Measurements from ENCODE around the gene CTDSP2. TPM values are rescaled to one million over a fixed set of nuclear protein-coding genes. Genes with fewer than 3 reads are reported as not detected.
"Not testable (repeated sequence)": the region's sequence is repeated elsewhere in the genome, so short reads cannot be mapped to it uniquely, and the experiment has no call there.

CTDSP2 gene
- total RNA-seq, 2 experiments from 2014 or later: 44.2 to 118 TPM

- Histone ChIP-seq H3K4me1 (ENCODE audit: insufficient read depth, low read length, poor library complexity, severe bottlenecking) (peaks cover 41% of the 10 kb centered on the region), H3K36me3 (ENCODE audit: insufficient read depth, low read length) (no peaks in the 10 kb centered on the region), H3K79me2 (ENCODE audit: insufficient read depth, low read depth, low read length) (no peaks in the 10 kb centered on the region), H2AFZ (ENCODE audit: low read length) (peak overlapping the region; percentile 38; the same call in 1 of the 2 replicates), H3K9me2 (ENCODE audit: insufficient read depth, low read length) (no peaks in the 10 kb centered on the region), H3K4me3 (ENCODE audit: low read depth, low read length, poor library complexity, severe bottlenecking) (no peak overlapping the region), H3K4me2 (ENCODE audit: low read length) (no peak overlapping the region), H4K20me1 (ENCODE audit: insufficient read depth, low read length) (no peaks in the 10 kb centered on the region), H3K9me3 (ENCODE audit: low read length) (no peaks in the 10 kb centered on the region; the same call in 1 of the 2 replicates), H3K27ac (ENCODE audit: low read depth, low read length, poor library complexity, severe bottlenecking) (no peak overlapping the region)
- TF ChIP-seq EZH2phosphoT487 (IDR thresholded peaks at IDR 0.05; ENCODE audit: borderline replicate concordance, low read depth, low read length) (no peak), CTCF (conservative IDR thresholded peaks at IDR 0.05; ENCODE audit: low read length) (no peak)
- BruUV-seq (replicated peaks): no TSS peak
- intact Hi-C loops (cut with micrococcal nuclease; ENCODE audit: unreplicated experiment): no loop called here
- DNase-seq (ENCODE audit: low spot score): no peak
- POLR2A ChIA-PET: interaction anchor here (0.7 to 1.1 kb wide), 4 partner anchors 10 to 22 kb away, joined by 3 read pairs; no protein-coding TSS in a partner anchor
- CTCF ChIA-PET (ENCODE audit: unreplicated experiment): no interaction called here
Measured at GRCh38 chr12:57887631-57888408, 41.3 kb upstream of the CTDSP2 start.

GRCh38 chr12:57886964-57887363 lies 40.4 kb upstream of the CTDSP2 start:
- POLR2A ChIA-PET: interaction anchor here (0.9 to 1.5 kb wide), 3 partner anchors 8 to 12 kb away, joined by 3 to 8 read pairs (median 4); no protein-coding TSS in a partner anchor
- H3K4me2 ChIP-seq (ENCODE audit: low read length); CTCF ChIA-PET (ENCODE audit: unreplicated experiment): not testable (repeated sequence)

GRCh38 chr12:57886542-57886941 lies 40.0 kb upstream of the CTDSP2 start:
- POLR2A ChIA-PET: interaction anchor here (0.9 to 1.5 kb wide), 3 partner anchors 8 to 12 kb away, joined by 3 to 8 read pairs (median 4); no protein-coding TSS in a partner anchor
- TF ChIP-seq EZH2phosphoT487 (IDR thresholded peaks at IDR 0.05; ENCODE audit: borderline replicate concordance, low read depth, low read length): no peak
- no peak for TF ChIP-seq CTCF (conservative IDR thresholded peaks at IDR 0.05; ENCODE audit: low read length)

More at GRCh38 chr12:57886964-57887363, 40.4 kb upstream of the CTDSP2 start:
- H3K79me2 ChIP-seq (ENCODE audit: insufficient read depth, low read depth, low read length); H3K9me2 ChIP-seq (ENCODE audit: insufficient read depth, low read length); H3K36me3 ChIP-seq (ENCODE audit: insufficient read depth, low read length); BruUV-seq (replicated peaks); H4K20me1 ChIP-seq (ENCODE audit: insufficient read depth, low read length); H3K27ac ChIP-seq (ENCODE audit: low read depth, low read length, poor library complexity, severe bottlenecking); intact Hi-C loops (cut with micrococcal nuclease; ENCODE audit: unreplicated experiment); H3K4me3 ChIP-seq (ENCODE audit: low read depth, low read length, poor library complexity, severe bottlenecking); H3K9me3 ChIP-seq (ENCODE audit: low read length); H2AFZ ChIP-seq (ENCODE audit: low read length); DNase-seq (ENCODE audit: low spot score): not testable (repeated sequence)
- H3K4me1 ChIP-seq (ENCODE audit: insufficient read depth, low read length, poor library complexity, severe bottlenecking): peaks cover 32% of the 10 kb centered on the region

More at GRCh38 chr12:57886542-57886941, 40.0 kb upstream of the CTDSP2 start:
- Histone ChIP-seq H3K9me3 (ENCODE audit: low read length) (no peaks in the 10 kb centered on the region; the same call in 1 of the 2 replicates), H3K9me2 (ENCODE audit: insufficient read depth, low read length) (no peaks in the 10 kb centered on the region), H3K4me1 (ENCODE audit: insufficient read depth, low read length, poor library complexity, severe bottlenecking) (peaks cover 28% of the 10 kb centered on the region), H4K20me1 (ENCODE audit: insufficient read depth, low read length) (no peaks in the 10 kb centered on the region), H3K4me2 (ENCODE audit: low read length) (no peak overlapping the region), H3K79me2 (ENCODE audit: insufficient read depth, low read depth, low read length) (no peaks in the 10 kb centered on the region), H2AFZ (ENCODE audit: low read length) (no peak overlapping the region), H3K27ac (ENCODE audit: low read depth, low read length, poor library complexity, severe bottlenecking) (no peak overlapping the region), H3K4me3 (ENCODE audit: low read depth, low read length, poor library complexity, severe bottlenecking) (no peak overlapping the region), H3K36me3 (ENCODE audit: insufficient read depth, low read length) (no peaks in the 10 kb centered on the region)
- DNase-seq (ENCODE audit: low spot score): no peak
- CTCF ChIA-PET (ENCODE audit: unreplicated experiment): no interaction called here
- intact Hi-C loops (cut with micrococcal nuclease; ENCODE audit: unreplicated experiment): no loop called here
- no TSS peak for BruUV-seq (replicated peaks)
